WTC11 (cell line): ENCODE data around the gene CCDC71. TPM values are rescaled to one million over a fixed set of nuclear protein-coding genes. Genes with fewer than 3 reads are reported as not detected.

ENCODE experiments used
- total RNA-seq: library from RNA; stranded (reverse); gene quantifications from 3 replicates; pipeline ENCODE4 v1.2.3, GENCODE V29; 2021

CCDC71 gene
- total RNA-seq, 1 experiment from 2014 or later = 29.8 TPM

Other genes with a start within 250 kb of the CCDC71 start
- 86.2 to 134 TPM (median 95.1 TPM) in 3 replicates for gene ARIH2, start 247.5 kb downstream of the CCDC71 start, total RNA-seq
- gene P4HTM, start 176.1 kb downstream of the CCDC71 start, total RNA-seq = 21.9 to 28.8 TPM (median 28.2 TPM) in 3 replicates
- gene WDR6, start 158.9 kb downstream of the CCDC71 start, total RNA-seq = 204 to 213 TPM (median 209 TPM) in 3 replicates
- 38.8 to 41.4 TPM (median 39.6 TPM) in 3 replicates for gene DALRD3, start 147.8 kb downstream of the CCDC71 start, total RNA-seq
- 36.8 to 50.3 TPM (median 49.6 TPM) in 3 replicates for gene NDUFAF3, start 144.2 kb downstream of the CCDC71 start, total RNA-seq
- gene IMPDH2, start 136.9 kb downstream of the CCDC71 start, total RNA-seq = 449 to 472 TPM (median 452 TPM) in 3 replicates
- 110 to 123 TPM (median 120 TPM) in 3 replicates for gene QRICH1, start 72.3 kb downstream of the CCDC71 start, total RNA-seq
- gene QARS1, start 61.6 kb downstream of the CCDC71 start, total RNA-seq = 405 to 471 TPM (median 433 TPM) in 3 replicates
- gene USP19, start 45.5 kb downstream of the CCDC71 start, total RNA-seq = 72.4 to 75.8 TPM (median 73.3 TPM) in 3 replicates
- gene LAMB2, start 33.3 kb downstream of the CCDC71 start, total RNA-seq = 118 to 134 TPM (median 130 TPM) in 3 replicates
- 13.5 to 21.5 TPM (median 16.1 TPM) in 3 replicates for gene KLHDC8B, start 5.3 kb upstream of the CCDC71 start, total RNA-seq
- 2.1 to 2.5 TPM (median 2.4 TPM) in 3 replicates for gene C3orf62, start 110.9 kb upstream of the CCDC71 start, total RNA-seq
- 29.1 to 38.5 TPM (median 36.6 TPM) in 3 replicates for gene USP4, start 173.7 kb upstream of the CCDC71 start, total RNA-seq
- gene GPX1, start 192.0 kb upstream of the CCDC71 start, total RNA-seq = 305 to 323 TPM (median 321 TPM) in 3 replicates
- gene RHOA, start 245.6 kb upstream of the CCDC71 start, total RNA-seq = 367 to 398 TPM (median 389 TPM) in 3 replicates
- 10.1 to 11.9 TPM (median 11.5 TPM) in 3 replicates for gene TCTA, start 246.1 kb upstream of the CCDC71 start, total RNA-seq